ENCODE results near the gene NOL8. TPM values are rescaled to one million over a fixed set of nuclear protein-coding genes. Genes with fewer than 3 reads are reported as not detected.

NOL8 gene
- total RNA-seq, 1 experiment from 2014 or later = 48.4 TPM

DNA sequence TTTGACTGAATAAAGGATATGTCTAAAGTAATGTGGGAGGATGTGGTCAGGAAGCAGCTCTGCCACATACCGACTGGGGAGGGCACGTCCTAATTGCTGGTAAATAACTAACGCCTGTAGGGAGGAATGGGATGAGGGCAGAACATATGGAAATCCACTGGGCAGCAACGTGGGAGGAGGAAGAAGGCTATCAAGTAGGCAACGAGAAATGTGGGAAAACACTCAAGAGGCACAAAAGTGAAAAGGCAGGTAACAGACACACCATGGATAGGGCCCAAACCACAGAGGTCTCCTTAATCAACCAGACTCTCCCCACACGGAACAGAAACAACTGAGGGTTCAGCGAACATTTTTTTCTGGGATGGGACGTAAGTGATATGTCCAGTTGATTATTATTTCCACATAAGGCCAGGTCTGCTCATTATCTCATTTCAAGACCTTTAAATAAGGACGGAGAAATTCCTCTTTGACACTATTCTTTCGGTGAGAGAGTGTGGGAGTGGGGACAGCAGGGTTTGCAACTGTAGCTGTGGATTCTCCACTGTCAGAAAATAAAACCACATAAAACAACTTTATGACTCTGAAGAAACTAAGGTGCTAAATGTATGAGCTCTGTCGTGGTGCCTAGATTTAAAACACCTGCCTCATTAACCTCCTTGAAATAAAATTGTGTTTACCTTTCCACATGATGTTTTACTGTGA, 48.7 kb downstream of the NOL8 start:
- Mint-ChIP-seq H3K9me3 (no peaks in the 10 kb centered on the region), H3K27ac (peak overlapping the region in 2 of 3 experiments; percentile 45 to 55; a peak in 3 of 7 replicates), H3K4me3 (no peak overlapping the region), H3K27me3 (ENCODE audit: low read depth) (no peaks in the 10 kb centered on the region), H3K36me3 (ENCODE audit: insufficient read depth in 1 of 3, low read depth in 3 of 3) (peaks cover 46 to 97% (median 89%) of the 10 kb centered on the region in 3 experiments), H3K4me1 (no peaks in the 10 kb centered on the region)
- no peak overlapping the region for H3K4me2 ChIP-seq (ENCODE audit: insufficient read depth, insufficient read length, low read length)
- H3K23ac ChIP-seq (ENCODE audit: insufficient read length, low read depth, low read length) = no peak overlapping the region
- no peak overlapping the region for H3K56ac ChIP-seq (ENCODE audit: insufficient read length, low read depth, low read length)
- no CpG with 5 or more reads among the region's 11 CpGs for WGBS (ENCODE audit: extremely low coverage, insufficient read length, low lambda C conversion rate)
- H3K4me1 ChIP-seq (ENCODE audit: insufficient read depth, low read length) = no peaks in the 10 kb centered on the region
- no peak overlapping the region for H2BK12ac ChIP-seq (ENCODE audit: insufficient read length, low read depth, low read length)
- H3K27ac ChIP-seq (ENCODE audit: insufficient read length, low read depth, low read length) = no peak overlapping the region
- H3K79me1 ChIP-seq (ENCODE audit: insufficient read depth, low read depth, low read length, poor library complexity, severe bottlenecking) = no peaks in the 10 kb centered on the region
- H3K18ac ChIP-seq (ENCODE audit: insufficient read length, low read depth, low read length) = no peak overlapping the region
- H3K27me3 ChIP-seq (ENCODE audit: insufficient read depth, low read length) = no peaks in the 10 kb centered on the region
- H2BK15ac ChIP-seq (ENCODE audit: low read depth, low read length) = no peak overlapping the region
- no peaks in the 10 kb centered on the region for H3K79me2 ChIP-seq (ENCODE audit: insufficient read depth, low read length)
- no peak overlapping the region for H3K14ac ChIP-seq (ENCODE audit: insufficient read depth, low read length)
- no peak overlapping the region for H3K9ac ChIP-seq (ENCODE audit: extremely low read depth, insufficient read length, low read length)
- TF ChIP-seq, protein P1, sequence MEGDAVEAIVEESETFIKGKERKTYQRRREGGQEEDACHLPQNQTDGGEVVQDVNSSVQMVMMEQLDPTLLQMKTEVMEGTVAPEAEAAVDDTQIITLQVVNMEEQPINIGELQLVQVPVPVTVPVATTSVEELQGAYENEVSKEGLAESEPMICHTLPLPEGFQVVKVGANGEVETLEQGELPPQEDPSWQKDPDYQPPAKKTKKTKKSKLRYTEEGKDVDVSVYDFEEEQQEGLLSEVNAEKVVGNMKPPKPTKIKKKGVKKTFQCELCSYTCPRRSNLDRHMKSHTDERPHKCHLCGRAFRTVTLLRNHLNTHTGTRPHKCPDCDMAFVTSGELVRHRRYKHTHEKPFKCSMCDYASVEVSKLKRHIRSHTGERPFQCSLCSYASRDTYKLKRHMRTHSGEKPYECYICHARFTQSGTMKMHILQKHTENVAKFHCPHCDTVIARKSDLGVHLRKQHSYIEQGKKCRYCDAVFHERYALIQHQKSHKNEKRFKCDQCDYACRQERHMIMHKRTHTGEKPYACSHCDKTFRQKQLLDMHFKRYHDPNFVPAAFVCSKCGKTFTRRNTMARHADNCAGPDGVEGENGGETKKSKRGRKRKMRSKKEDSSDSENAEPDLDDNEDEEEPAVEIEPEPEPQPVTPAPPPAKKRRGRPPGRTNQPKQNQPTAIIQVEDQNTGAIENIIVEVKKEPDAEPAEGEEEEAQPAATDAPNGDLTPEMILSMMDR (conservative IDR thresholded peaks at IDR 0.05) = no peak
- no peaks in the 10 kb centered on the region for H3K9me3 ChIP-seq (ENCODE audit: control insufficient read depth, low read depth, low read length)
- H3T11ph ChIP-seq (ENCODE audit: low read length) = no peak overlapping the region
- H4K20me1 ChIP-seq (ENCODE audit: control insufficient read depth, insufficient read depth, insufficient read length) = no peaks in the 10 kb centered on the region
- no peak overlapping the region for H2BK120ac ChIP-seq (ENCODE audit: low read depth, low read length, poor library complexity, severe bottlenecking)
- no peak overlapping the region for H2AK5ac ChIP-seq (ENCODE audit: insufficient read length, low read length)
- DNase-seq = no peak
- no peaks in the 10 kb centered on the region for H3K23me2 ChIP-seq (ENCODE audit: insufficient read length, low read depth, low read length, poor library complexity, severe bottlenecking)
- H2AFZ ChIP-seq (ENCODE audit: low read length) = no peak overlapping the region
- no peak overlapping the region for H2BK5ac ChIP-seq (ENCODE audit: insufficient read length, low read length)
- no peak overlapping the region for H4K8ac ChIP-seq (replicated peaks; ENCODE audit: insufficient read length, low read depth, low read length)
- H3K4ac ChIP-seq (ENCODE audit: low read depth, low read length) = no peak overlapping the region
- no peak overlapping the region for H2BK20ac ChIP-seq (ENCODE audit: low read depth, low read length, poor library complexity, severe bottlenecking)
- no peak overlapping the region for H4K5ac ChIP-seq (ENCODE audit: insufficient read length, low read depth, low read length)
- H4K91ac ChIP-seq (ENCODE audit: insufficient read length, low read depth, low read length) = no peak overlapping the region

Data from H9 (cell line).